ENCODE data around the gene SPECC1L.

The SPECC1L gene

DNA sequence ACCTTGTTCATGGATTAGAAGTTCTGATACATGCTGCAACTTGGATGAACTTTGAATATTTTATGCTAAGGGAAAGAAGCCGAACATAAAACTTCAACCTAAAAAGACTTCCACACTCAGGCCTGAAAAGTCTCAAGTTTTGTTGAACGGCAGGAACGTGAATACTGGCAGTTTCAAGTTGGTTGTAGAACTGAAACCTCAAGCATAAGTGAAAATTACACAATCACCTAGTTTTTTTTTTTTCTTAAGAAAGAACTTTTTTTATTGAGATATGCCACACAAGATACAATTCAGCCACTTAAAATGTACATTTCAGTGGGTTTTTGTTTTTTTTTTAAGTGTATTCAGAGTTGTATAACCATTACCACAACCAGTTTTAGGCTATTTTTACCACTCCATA lies 106.0 kb downstream of the SPECC1L start:
- H3K4me3 ChIP-seq (ENCODE audit: low read depth in 1 of 2, low read length in 2 of 2): no peak overlapping the region
- peaks cover 2 to 33% of the 10 kb centered on the region in 2 donors for H3K36me3 ChIP-seq (ENCODE audit: control insufficient read depth in 1 of 2, insufficient read depth in 2 of 2, low read length in 2 of 2)
- H3K9me3 ChIP-seq (ENCODE audit: control insufficient read depth in 1 of 2, low read length in 2 of 2): no peaks in the 10 kb centered on the region
- no peaks in the 10 kb centered on the region for H3K27me3 ChIP-seq (ENCODE audit: control insufficient read depth in 1 of 2, insufficient read depth in 2 of 2, low read length in 2 of 2)
- no peaks in the 10 kb centered on the region for H3K4me1 ChIP-seq (ENCODE audit: control insufficient read depth in 1 of 2, insufficient read depth in 2 of 2, low read length in 2 of 2)
- H3K9ac ChIP-seq (ENCODE audit: low read depth in 1 of 2, low read length in 2 of 2): no peak overlapping the region
- H3K27ac ChIP-seq (ENCODE audit: low read depth, low read length): no peak overlapping the region

DNA sequence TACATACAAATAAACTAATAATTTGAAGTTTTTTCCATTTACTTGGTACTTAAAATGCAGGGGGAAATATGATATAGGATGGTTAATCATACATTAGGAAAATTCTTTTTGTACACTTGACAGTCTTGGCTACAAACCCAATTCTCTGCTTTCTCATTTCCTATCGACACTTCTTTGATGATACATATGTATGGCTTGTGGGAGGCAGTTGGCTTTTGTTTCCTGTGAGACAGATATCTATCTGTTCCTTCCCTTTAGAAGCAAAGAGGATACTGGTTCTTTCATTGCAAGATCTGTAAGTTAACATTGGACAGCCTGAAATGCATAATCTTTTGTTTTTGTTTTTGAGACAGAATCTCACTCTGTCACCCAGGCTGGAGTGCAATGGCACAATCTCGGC lies 108.9 kb downstream of the SPECC1L start:
- Histone ChIP-seq H3K4me1 (ENCODE audit: control insufficient read depth in 1 of 2, insufficient read depth in 2 of 2, low read length in 2 of 2) (no peaks in the 10 kb centered on the region), H3K9me3 (ENCODE audit: control insufficient read depth in 1 of 2, low read length in 2 of 2) (no peaks in the 10 kb centered on the region), H3K36me3 (ENCODE audit: control insufficient read depth in 1 of 2, insufficient read depth in 2 of 2, low read length in 2 of 2) (peaks cover 2 to 33% of the 10 kb centered on the region in 2 donors), H3K9ac (ENCODE audit: low read depth in 1 of 2, low read length in 2 of 2) (no peak overlapping the region), H3K27ac (ENCODE audit: low read depth, low read length) (no peak overlapping the region), H3K27me3 (ENCODE audit: control insufficient read depth in 1 of 2, insufficient read depth in 2 of 2, low read length in 2 of 2) (no peaks in the 10 kb centered on the region), H3K4me3 (ENCODE audit: low read depth in 1 of 2, low read length in 2 of 2) (no peak overlapping the region)

DNA sequence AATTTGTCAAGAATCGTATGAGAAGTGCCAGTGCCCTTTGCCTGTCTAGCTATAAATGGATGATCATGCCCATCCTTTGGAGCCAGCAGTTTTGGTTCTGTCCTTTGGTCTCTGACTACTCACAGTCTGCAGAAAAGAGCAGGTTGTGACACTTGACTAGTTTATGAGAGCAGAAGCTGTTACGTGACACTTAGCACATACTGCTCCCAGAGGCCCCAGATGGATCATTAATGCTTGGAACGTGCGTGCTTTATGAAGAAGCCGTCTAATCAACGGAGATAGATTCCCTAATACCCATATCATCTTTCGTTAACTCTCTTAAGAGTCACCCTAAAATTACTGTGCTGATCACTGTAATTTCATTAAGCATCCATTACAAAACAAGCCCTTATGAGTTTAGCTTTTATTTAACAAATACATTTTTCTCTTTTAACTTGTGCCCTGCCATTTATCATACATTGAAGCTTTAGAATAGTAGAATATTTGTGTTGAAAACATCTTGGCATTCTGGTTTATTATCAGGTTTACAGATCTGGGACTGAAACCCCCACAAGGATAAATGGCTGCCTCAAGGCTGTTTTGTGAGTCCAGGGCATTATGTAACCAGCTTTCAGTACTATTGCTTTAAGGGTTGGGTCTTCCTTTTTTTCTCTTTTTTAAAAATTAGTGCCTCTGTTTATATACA lies 109.7 kb downstream of the SPECC1L start:
- no peak overlapping the region for H3K9ac ChIP-seq (ENCODE audit: low read depth in 1 of 2, low read length in 2 of 2)
- no peaks in the 10 kb centered on the region for H3K4me1 ChIP-seq (ENCODE audit: control insufficient read depth in 1 of 2, insufficient read depth in 2 of 2, low read length in 2 of 2)
- H3K27ac ChIP-seq (ENCODE audit: low read depth, low read length): no peak overlapping the region
- H3K9me3 ChIP-seq (ENCODE audit: control insufficient read depth in 1 of 2, low read length in 2 of 2): no peaks in the 10 kb centered on the region
- H3K4me3 ChIP-seq (ENCODE audit: low read depth in 1 of 2, low read length in 2 of 2): no peak overlapping the region
- H3K36me3 ChIP-seq (ENCODE audit: control insufficient read depth in 1 of 2, insufficient read depth in 2 of 2, low read length in 2 of 2): peaks cover 0 to 33% of the 10 kb centered on the region in 2 donors
- no peaks in the 10 kb centered on the region for H3K27me3 ChIP-seq (ENCODE audit: control insufficient read depth in 1 of 2, insufficient read depth in 2 of 2, low read length in 2 of 2)

DNA sequence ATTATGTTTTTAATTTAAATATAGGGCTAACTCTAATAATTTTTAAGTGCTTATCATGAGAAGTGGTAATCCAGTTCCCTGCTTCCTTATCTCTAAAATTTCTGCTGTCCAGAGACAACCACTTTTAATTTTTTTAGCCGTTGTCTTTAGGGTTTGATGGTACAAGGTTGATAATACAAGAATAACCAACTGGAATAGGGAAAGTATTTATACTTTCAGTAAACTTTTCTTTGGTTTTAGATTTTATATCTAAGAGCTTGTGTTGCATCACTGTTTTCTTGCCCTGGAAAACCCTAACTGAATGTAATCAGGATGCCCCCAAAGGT lies 110.2 kb downstream of the SPECC1L start:
- no peak overlapping the region for H3K4me3 ChIP-seq (ENCODE audit: low read depth in 1 of 2, low read length in 2 of 2)
- H3K4me1 ChIP-seq (ENCODE audit: control insufficient read depth in 1 of 2, insufficient read depth in 2 of 2, low read length in 2 of 2): no peaks in the 10 kb centered on the region
- H3K36me3 ChIP-seq (ENCODE audit: control insufficient read depth in 1 of 2, insufficient read depth in 2 of 2, low read length in 2 of 2): peaks cover 0 to 28% of the 10 kb centered on the region in 2 donors
- no peak overlapping the region for H3K27ac ChIP-seq (ENCODE audit: low read depth, low read length)
- no peaks in the 10 kb centered on the region for H3K27me3 ChIP-seq (ENCODE audit: control insufficient read depth in 1 of 2, insufficient read depth in 2 of 2, low read length in 2 of 2)
- no peaks in the 10 kb centered on the region for H3K9me3 ChIP-seq (ENCODE audit: control insufficient read depth in 1 of 2, low read length in 2 of 2)
- H3K9ac ChIP-seq (ENCODE audit: low read depth in 1 of 2, low read length in 2 of 2): no peak overlapping the region

DNA sequence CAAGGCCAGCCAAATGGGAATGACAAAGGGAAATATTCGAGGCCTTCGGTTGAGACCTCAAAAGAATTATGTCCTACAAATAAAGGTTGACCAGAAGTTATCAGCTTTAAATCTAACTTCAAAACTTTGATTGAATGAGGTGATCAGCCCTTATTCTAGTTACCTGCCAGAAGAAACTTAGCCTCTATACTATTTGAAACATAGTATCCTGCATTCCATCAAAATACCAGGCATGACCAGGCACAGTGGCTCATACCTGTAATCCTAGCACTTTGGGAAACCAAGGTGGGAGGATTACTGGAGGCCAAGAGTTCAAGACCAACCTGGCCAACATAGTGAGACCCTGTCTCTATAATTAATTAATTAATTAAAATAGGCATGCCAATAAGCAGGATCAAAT lies 112.4 kb downstream of the SPECC1L start:
- Histone ChIP-seq H3K4me1 (ENCODE audit: control insufficient read depth in 1 of 2, insufficient read depth in 2 of 2, low read length in 2 of 2) (no peaks in the 10 kb centered on the region), H3K9ac (ENCODE audit: low read depth in 1 of 2, low read length in 2 of 2) (no peak overlapping the region), H3K27ac (ENCODE audit: low read depth, low read length) (no peak overlapping the region), H3K36me3 (ENCODE audit: control insufficient read depth in 1 of 2, insufficient read depth in 2 of 2, low read length in 2 of 2) (peaks cover 0 to 12% of the 10 kb centered on the region in 2 donors), H3K27me3 (ENCODE audit: control insufficient read depth in 1 of 2, insufficient read depth in 2 of 2, low read length in 2 of 2) (no peaks in the 10 kb centered on the region), H3K9me3 (ENCODE audit: control insufficient read depth in 1 of 2, low read length in 2 of 2) (no peaks in the 10 kb centered on the region), H3K4me3 (ENCODE audit: low read depth in 1 of 2, low read length in 2 of 2) (no peak overlapping the region)

DNA sequence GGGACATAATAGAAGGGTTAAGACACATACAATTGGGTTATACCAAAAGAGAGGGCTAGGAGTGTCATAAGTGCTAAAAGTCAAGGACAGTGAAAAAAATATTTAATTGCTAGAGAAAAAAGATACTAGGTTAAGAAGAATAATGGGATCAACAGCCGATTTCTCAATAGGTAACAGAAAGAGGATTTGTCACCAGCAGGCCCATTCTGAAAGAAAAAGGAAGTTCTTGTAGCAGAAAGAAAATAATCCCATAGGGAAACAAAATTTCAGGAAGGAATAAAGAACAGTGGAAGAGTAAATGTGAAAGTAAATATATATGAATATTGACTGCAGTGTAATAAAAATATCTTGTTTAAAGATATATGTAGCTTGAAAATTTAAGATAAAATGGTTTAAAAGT lies 113.5 kb downstream of the SPECC1L start:
- H3K27me3 ChIP-seq (ENCODE audit: control insufficient read depth in 1 of 2, insufficient read depth in 2 of 2, low read length in 2 of 2): no peaks in the 10 kb centered on the region
- no peak overlapping the region for H3K9ac ChIP-seq (ENCODE audit: low read depth in 1 of 2, low read length in 2 of 2)
- no peaks in the 10 kb centered on the region for H3K4me1 ChIP-seq (ENCODE audit: control insufficient read depth in 1 of 2, insufficient read depth in 2 of 2, low read length in 2 of 2)
- no peaks in the 10 kb centered on the region for H3K9me3 ChIP-seq (ENCODE audit: control insufficient read depth in 1 of 2, low read length in 2 of 2)
- peaks cover 0 to 10% of the 10 kb centered on the region in 2 donors for H3K36me3 ChIP-seq (ENCODE audit: control insufficient read depth in 1 of 2, insufficient read depth in 2 of 2, low read length in 2 of 2)
- H3K4me3 ChIP-seq (ENCODE audit: low read depth in 1 of 2, low read length in 2 of 2): no peak overlapping the region
- no peak overlapping the region for H3K27ac ChIP-seq (ENCODE audit: low read depth, low read length)

DNA sequence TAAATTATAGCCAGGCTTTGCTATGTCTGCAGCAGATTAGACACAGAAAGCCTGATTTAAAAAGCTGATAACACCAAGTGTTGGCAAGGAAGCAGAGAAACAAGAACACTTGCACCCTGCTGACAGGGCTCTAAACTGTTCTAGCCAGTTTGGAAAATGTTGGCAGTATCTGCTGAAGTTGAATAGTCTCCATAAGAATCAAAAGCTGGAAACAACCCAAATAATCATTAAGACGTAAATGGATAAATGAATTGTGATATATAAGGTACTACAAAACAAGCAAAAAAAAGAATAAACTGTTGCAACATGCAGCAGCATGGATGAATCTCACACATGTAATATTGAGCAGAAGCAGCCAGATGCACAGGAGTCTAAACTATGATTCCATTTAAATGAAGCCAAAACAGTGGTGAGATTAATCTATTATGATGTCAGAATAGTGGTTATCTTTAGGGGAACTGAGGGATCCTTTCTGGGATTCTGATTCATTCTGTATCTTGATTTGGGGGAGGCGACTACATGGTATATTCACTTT lies 116.4 kb downstream of the SPECC1L start:
- H3K27ac ChIP-seq (ENCODE audit: low read depth, low read length): no peak overlapping the region
- H3K27me3 ChIP-seq (ENCODE audit: control insufficient read depth in 1 of 2, insufficient read depth in 2 of 2, low read length in 2 of 2): no peaks in the 10 kb centered on the region
- no peak overlapping the region for H3K9ac ChIP-seq (ENCODE audit: low read depth in 1 of 2, low read length in 2 of 2)
- no peak overlapping the region for H3K4me3 ChIP-seq (ENCODE audit: low read depth in 1 of 2, low read length in 2 of 2)
- peaks cover 0 to 3% of the 10 kb centered on the region in 2 donors for H3K36me3 ChIP-seq (ENCODE audit: control insufficient read depth in 1 of 2, insufficient read depth in 2 of 2, low read length in 2 of 2)
- H3K4me1 ChIP-seq (ENCODE audit: control insufficient read depth in 1 of 2, insufficient read depth in 2 of 2, low read length in 2 of 2): peaks cover 8% of the 10 kb centered on the region in 2 donors
- H3K9me3 ChIP-seq (ENCODE audit: control insufficient read depth in 1 of 2, low read length in 2 of 2): no peaks in the 10 kb centered on the region

DNA sequence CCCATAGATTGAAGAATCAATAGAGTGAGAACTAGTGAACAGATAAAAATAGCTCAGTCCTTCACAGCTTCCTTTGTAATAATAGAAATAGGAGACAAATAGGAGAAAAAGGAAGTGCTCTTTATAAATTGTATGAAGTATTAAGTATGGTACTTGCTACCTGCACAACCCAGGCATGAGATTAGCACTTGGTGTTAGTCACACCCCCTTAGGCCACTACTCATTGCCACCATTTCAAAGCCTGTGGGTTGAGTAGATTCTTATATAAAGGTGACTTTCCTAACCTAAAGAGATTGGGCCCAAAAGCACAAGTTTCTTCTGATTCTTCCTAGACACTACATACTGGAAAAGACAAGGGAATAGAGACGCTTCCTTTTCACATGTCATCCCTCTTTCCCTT lies 119.0 kb downstream of the SPECC1L start:
- Histone ChIP-seq H3K27me3 (ENCODE audit: control insufficient read depth in 1 of 2, insufficient read depth in 2 of 2, low read length in 2 of 2) (no peaks in the 10 kb centered on the region), H3K4me3 (ENCODE audit: low read depth in 1 of 2, low read length in 2 of 2) (no peak overlapping the region), H3K27ac (ENCODE audit: low read depth, low read length) (no peak overlapping the region), H3K4me1 (ENCODE audit: control insufficient read depth in 1 of 2, insufficient read depth in 2 of 2, low read length in 2 of 2) (peaks cover 8 to 10% of the 10 kb centered on the region in 2 donors), H3K36me3 (ENCODE audit: control insufficient read depth in 1 of 2, insufficient read depth in 2 of 2, low read length in 2 of 2) (peaks cover 0 to 3% of the 10 kb centered on the region in 2 donors), H3K9ac (ENCODE audit: low read depth in 1 of 2, low read length in 2 of 2) (no peak overlapping the region), H3K9me3 (ENCODE audit: control insufficient read depth in 1 of 2, low read length in 2 of 2) (no peaks in the 10 kb centered on the region)

DNA sequence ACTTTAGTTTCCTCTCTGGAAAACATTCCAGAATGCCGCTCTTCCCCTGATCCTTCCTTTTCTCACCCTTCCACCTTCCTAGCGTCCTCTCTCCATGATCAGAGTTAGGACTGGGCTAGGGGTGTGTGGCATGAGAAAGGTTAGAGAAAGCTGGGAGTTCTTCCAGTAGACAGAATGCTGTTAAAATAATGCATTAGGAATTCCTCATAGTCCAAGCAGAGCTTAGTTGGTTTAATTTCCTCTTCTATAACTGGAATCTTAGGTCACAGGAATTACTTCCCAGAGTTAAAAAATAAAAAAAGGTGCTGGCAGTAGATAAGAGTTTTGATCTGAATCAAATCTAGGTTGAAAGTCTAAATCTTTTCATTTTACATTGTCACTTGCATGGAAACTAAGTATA lies 119.5 kb downstream of the SPECC1L start:
- Histone ChIP-seq H3K27ac (ENCODE audit: low read depth, low read length) (no peak overlapping the region), H3K36me3 (ENCODE audit: control insufficient read depth in 1 of 2, insufficient read depth in 2 of 2, low read length in 2 of 2) (peaks cover 0 to 3% of the 10 kb centered on the region in 2 donors), H3K27me3 (ENCODE audit: control insufficient read depth in 1 of 2, insufficient read depth in 2 of 2, low read length in 2 of 2) (no peaks in the 10 kb centered on the region), H3K9ac (ENCODE audit: low read depth in 1 of 2, low read length in 2 of 2) (no peak overlapping the region), H3K4me3 (ENCODE audit: low read depth in 1 of 2, low read length in 2 of 2) (no peak overlapping the region), H3K9me3 (ENCODE audit: control insufficient read depth in 1 of 2, low read length in 2 of 2) (no peaks in the 10 kb centered on the region), H3K4me1 (ENCODE audit: control insufficient read depth in 1 of 2, insufficient read depth in 2 of 2, low read length in 2 of 2) (peaks cover 8 to 10% of the 10 kb centered on the region in 2 donors)

DNA sequence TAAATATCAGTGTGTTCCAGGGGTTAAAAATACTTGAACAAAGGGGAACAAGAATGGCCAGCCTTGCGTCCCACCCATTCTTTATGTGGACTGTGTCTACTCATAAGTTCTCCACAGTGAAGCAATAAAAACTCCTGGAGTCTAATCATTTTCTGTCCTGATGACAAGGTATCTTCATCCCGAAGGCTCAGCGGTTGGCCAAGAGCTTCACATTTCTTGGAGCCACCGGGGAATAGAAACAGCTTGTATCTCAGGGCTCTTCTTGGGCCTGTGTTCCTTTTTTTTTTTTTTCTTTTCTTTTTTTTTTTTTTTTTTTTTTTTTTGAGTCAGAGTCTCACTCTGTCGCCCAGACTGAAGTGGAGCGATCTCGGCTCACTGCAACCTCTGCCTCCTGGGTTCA lies 119.9 kb downstream of the SPECC1L start:
- Histone ChIP-seq H3K9ac (ENCODE audit: low read depth in 1 of 2, low read length in 2 of 2) (no peak overlapping the region), H3K36me3 (ENCODE audit: control insufficient read depth in 1 of 2, insufficient read depth in 2 of 2, low read length in 2 of 2) (peaks cover 0 to 3% of the 10 kb centered on the region in 2 donors), H3K9me3 (ENCODE audit: control insufficient read depth in 1 of 2, low read length in 2 of 2) (no peaks in the 10 kb centered on the region), H3K4me3 (ENCODE audit: low read depth in 1 of 2, low read length in 2 of 2) (no peak overlapping the region), H3K27me3 (ENCODE audit: control insufficient read depth in 1 of 2, insufficient read depth in 2 of 2, low read length in 2 of 2) (no peaks in the 10 kb centered on the region), H3K4me1 (ENCODE audit: control insufficient read depth in 1 of 2, insufficient read depth in 2 of 2, low read length in 2 of 2) (peaks cover 8 to 10% of the 10 kb centered on the region in 2 donors), H3K27ac (ENCODE audit: low read depth, low read length) (no peak overlapping the region)

All from duodenal mucosa (tissue), 2 donors.